ENCODE results near the gene RARB.

GRCh38 chr3:25554376-25554775 is 126.3 kb downstream of the RARB start:
- TF ChIP-seq, protein P1, sequence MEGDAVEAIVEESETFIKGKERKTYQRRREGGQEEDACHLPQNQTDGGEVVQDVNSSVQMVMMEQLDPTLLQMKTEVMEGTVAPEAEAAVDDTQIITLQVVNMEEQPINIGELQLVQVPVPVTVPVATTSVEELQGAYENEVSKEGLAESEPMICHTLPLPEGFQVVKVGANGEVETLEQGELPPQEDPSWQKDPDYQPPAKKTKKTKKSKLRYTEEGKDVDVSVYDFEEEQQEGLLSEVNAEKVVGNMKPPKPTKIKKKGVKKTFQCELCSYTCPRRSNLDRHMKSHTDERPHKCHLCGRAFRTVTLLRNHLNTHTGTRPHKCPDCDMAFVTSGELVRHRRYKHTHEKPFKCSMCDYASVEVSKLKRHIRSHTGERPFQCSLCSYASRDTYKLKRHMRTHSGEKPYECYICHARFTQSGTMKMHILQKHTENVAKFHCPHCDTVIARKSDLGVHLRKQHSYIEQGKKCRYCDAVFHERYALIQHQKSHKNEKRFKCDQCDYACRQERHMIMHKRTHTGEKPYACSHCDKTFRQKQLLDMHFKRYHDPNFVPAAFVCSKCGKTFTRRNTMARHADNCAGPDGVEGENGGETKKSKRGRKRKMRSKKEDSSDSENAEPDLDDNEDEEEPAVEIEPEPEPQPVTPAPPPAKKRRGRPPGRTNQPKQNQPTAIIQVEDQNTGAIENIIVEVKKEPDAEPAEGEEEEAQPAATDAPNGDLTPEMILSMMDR (IDR thresholded peaks at IDR 0.05; ENCODE audit: low read depth, low read length), result no peak
- no peak for TF ChIP-seq EZH2phosphoT487 (IDR thresholded peaks at IDR 0.05; ENCODE audit: low read depth)
